ENCODE results near the gene HNRNPC.

DNA sequence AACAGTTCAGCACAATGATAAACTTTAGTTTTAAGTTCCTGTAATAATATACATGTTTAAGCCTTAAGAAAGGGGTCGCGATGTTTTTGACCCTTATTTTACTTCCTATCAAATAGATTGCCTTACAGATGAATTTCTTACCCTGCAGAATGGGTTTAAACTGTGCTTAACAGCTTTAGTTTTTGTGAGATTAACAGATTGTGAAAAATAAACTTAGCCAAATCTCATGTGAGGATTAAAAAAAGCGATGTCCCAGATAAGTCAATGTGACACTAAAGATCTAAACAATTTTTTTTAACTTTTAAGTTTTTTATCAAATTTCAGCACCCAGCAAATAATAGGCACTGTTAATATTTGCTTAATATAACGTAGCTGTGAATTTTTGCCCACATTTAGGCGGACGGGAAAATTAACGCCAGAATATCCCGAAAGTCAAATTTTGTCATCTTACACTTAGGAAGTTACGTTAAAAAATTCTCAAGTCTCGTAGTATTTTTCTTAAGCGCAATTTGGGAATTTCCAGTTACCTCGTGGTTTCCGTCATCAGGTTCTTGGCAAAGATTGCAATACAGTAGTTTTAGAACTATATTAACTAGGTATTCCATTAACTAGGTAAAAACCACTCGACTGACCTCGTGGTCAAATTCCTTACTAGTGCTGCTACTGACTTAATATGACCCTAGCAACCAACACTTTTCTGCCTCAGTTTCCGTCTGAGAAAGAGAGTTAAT is 1.2 kb downstream of the HNRNPC start:
- TF ChIP-seq, protein P1, sequence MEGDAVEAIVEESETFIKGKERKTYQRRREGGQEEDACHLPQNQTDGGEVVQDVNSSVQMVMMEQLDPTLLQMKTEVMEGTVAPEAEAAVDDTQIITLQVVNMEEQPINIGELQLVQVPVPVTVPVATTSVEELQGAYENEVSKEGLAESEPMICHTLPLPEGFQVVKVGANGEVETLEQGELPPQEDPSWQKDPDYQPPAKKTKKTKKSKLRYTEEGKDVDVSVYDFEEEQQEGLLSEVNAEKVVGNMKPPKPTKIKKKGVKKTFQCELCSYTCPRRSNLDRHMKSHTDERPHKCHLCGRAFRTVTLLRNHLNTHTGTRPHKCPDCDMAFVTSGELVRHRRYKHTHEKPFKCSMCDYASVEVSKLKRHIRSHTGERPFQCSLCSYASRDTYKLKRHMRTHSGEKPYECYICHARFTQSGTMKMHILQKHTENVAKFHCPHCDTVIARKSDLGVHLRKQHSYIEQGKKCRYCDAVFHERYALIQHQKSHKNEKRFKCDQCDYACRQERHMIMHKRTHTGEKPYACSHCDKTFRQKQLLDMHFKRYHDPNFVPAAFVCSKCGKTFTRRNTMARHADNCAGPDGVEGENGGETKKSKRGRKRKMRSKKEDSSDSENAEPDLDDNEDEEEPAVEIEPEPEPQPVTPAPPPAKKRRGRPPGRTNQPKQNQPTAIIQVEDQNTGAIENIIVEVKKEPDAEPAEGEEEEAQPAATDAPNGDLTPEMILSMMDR (IDR thresholded peaks at IDR 0.05): no peak
- no peak for TF ChIP-seq POLR2A (IDR thresholded peaks at IDR 0.05)

All from thyroid gland (tissue), 4 donors.